RWPE1 (cell line): ENCODE results near the gene LRRN2.

Experiments
- CTCF ChIA-PET: fragments of 350-600 bp; sonication (Branson Sonifier 250); formaldehyde crosslinking; extraction: SDS; loops from one replicate; lab custom pipeline; 2021; lab: Yijun Ruan, JAX
- POLR2A ChIA-PET: fragments of 400-600 bp; formaldehyde crosslinking; extraction: SDS; loops from one replicate; lab custom pipeline; 2020; ENCODE audit warnings: antibody characterized with exemption; ENCODE audit not compliant: low non-redundant PET; lab: Yijun Ruan, JAX
- DNase-seq: peaks from one replicate; pipeline ENCODE4 v3.0.0; 2012; ENCODE audit warnings: low spot score
- H3K27ac ChIP-seq: fragments of 450-650 bp; 2 replicates; pipeline ENCODE4 v1.5.1; 2017
- CTCF ChIP-seq: fragments of 450-650 bp; conservative IDR thresholded peaks from 2 replicates; pipeline ENCODE4 v1.5.1; 2017; ENCODE audit warnings: low read depth, mild to moderate bottlenecking

LRRN2 gene

GRCh38 chr1:204650911-204651570 is 34.5 kb downstream of the LRRN2 start:
- ChIA-PET POLR2A (no interaction called here), CTCF (interaction anchor here (0.6 to 6.0 kb wide), 2 partner anchors 39 to 156 kb away, joined by 5 to 41 read pairs; no protein-coding TSS in a partner anchor)
- TF ChIP-seq CTCF, result no peak
- H3K27ac ChIP-seq, result no peak overlapping the region
- no peak for DNase-seq

GRCh38 chr1:204649721-204650521 is 35.6 kb downstream of the LRRN2 start:
- no peak for TF ChIP-seq CTCF
- H3K27ac ChIP-seq, result no peak overlapping the region
- DNase-seq, result no peak
- ChIA-PET CTCF (interaction anchor here (0.8 to 6.0 kb wide), 2 partner anchors 157 to 951 kb away, joined by 4 to 41 read pairs; no protein-coding TSS in a partner anchor), POLR2A (no interaction called here)

- no peak overlapping the region for H3K27ac ChIP-seq
- no peak for DNase-seq
- no peak for TF ChIP-seq CTCF
- CTCF ChIA-PET, result interaction anchor here (0.7 to 0.8 kb wide), 2 partner anchors 158 to 549 kb away, joined by 5 to 6 read pairs; no protein-coding TSS in a partner anchor
- POLR2A ChIA-PET, result no interaction called here
These were observed 37.0 kb downstream of the LRRN2 start for GRCh38 chr1:204648576-204648975.

GRCh38 chr1:204647805-204648153 is 37.8 kb downstream of the LRRN2 start:
- no peak for DNase-seq
- TF ChIP-seq CTCF, result no peak
- no peak overlapping the region for H3K27ac ChIP-seq
- CTCF ChIA-PET, result interaction anchor here (0.7 kb wide), 2 partner anchors 99 to 548 kb away, joined by 3 to 6 read pairs; no protein-coding TSS in a partner anchor
- POLR2A ChIA-PET, result interaction anchor here (0.6 kb wide), 1 partner anchor 526 kb away, joined by 3 read pairs; no protein-coding TSS in a partner anchor

- ChIA-PET CTCF (interaction anchor here (0.6 to 0.7 kb wide), 3 partner anchors 100 to 284 kb away, joined by 3 read pairs; no protein-coding TSS in a partner anchor), POLR2A (interaction anchor here (0.6 kb wide), 1 partner anchor 526 kb away, joined by 3 read pairs; no protein-coding TSS in a partner anchor)
- TF ChIP-seq CTCF, result no peak
- no peak overlapping the region for H3K27ac ChIP-seq
- peak; percentile 87 for DNase-seq
These were observed 38.3 kb downstream of the LRRN2 start for GRCh38 chr1:204647114-204647804.

- POLR2A ChIA-PET, result no interaction called here
- no peak for DNase-seq
- CTCF ChIA-PET, result interaction anchor here (0.6 kb wide), 1 partner anchor 493 kb away, joined by 3 read pairs; no protein-coding TSS in a partner anchor
- no peak overlapping the region for H3K27ac ChIP-seq
- TF ChIP-seq CTCF, result no peak
These were observed 39.9 kb downstream of the LRRN2 start for GRCh38 chr1:204645666-204646065.
